Activated CD4-positive, alpha-beta T cell treated with anti-CD3 and anti-CD28 coated beads, Interleukin-10, Interleukin-2, amounts not matched to agents 100 ng/mL and 50 ng/mL, durations not matched to agents 16 hours and 8 hours (primary cell): ENCODE results near the gene ADD2.

ENCODE experiments used
- DNase-seq: peaks from one replicate; pipeline ENCODE4 v3.0.0-alpha.2; 2020

ADD2 gene

DNA sequence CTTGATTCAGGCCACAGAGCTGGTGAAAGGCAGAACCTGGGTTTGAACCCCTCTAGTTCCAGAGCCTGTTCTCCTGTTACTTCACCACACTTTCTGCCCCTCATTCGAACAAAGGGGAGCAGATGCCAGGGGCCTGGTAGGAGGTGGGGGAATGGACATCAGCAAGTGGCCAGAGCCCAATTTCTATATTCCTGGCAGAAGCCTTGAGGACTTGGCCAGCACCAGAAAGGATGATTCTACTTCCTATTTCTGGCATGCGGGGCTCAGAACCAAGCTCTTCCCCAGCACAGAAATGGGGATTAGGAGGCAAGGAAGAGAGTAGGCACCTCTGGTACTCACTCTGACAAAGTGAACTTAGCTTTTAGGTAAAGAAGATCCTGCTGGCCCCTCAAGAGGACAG, 49.3 kb downstream of the ADD2 start:
- DNase-seq, result no peak

GRCh38 chr2:70718241-70718640, 49.8 kb downstream of the ADD2 start:
- no peak for DNase-seq

GRCh38 chr2:70717431-70718038, 50.5 kb downstream of the ADD2 start:
- no peak for DNase-seq

GRCh38 chr2:70716951-70717350, 51.0 kb downstream of the ADD2 start:
- no peak for DNase-seq

GRCh38 chr2:70716131-70716743, 51.8 kb downstream of the ADD2 start:
- DNase-seq, result no peak

GRCh38 chr2:70715071-70715985, 52.7 kb downstream of the ADD2 start:
- DNase-seq, result no peak

DNA sequence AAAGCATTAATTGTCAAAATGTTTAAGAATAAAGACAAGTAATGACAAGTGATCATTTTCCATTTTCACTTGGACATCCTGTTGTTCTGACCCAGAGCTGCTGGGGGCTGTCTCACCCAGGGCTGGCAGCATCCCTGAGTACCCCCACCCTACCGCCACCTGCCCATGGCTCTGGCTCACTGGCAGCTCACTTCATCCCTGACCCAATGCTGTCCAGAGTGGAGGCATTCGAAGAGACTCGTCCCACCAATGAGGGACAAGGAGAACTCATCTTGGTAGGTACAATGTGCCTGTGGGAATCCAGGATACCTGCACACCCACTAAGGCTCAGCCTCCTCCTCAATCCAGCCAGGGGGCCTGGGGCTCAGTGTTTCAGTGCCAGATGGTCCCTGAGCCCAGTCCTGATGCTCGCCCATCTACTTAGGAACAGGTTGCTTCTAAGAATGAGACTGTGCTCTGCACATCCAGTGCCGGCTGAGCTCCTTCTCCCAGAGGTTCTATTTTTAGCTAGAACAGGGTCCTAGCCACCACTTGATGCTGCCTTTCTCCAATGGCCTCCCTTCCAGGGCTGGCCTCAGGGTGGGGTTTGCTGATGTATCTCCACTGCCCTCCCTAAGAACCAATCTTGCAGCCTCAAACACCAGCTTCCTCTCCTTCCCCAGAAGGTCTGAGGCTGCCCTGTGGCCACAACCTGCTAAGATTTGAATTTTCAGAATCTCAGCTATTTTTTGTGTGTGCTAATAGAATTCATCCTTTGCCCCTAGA, 53.7 kb downstream of the ADD2 start:
- DNase-seq, result no peak

GRCh38 chr2:70712916-70713315, 55.1 kb downstream of the ADD2 start:
- DNase-seq, result no peak

DNA sequence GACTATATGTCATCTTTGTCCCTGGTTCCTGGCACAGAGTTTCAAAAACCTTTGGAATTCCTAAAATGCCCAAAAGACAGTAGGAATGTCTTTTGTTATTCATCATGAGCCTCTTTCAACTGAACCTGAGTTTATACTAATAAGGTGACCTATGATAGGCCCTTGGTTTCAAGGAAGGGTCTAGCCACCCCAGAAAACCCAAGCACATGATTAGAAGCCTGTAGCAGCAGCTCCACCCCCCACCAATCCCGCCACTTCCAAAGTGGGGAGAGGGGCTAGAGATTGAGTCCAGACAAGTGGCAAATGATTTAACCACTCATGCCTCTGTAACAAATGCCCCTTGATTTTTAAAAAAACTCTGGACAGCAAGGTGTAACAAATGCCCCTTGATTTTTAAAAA, 56.8 kb downstream of the ADD2 start:
- no peak for DNase-seq

- no peak for DNase-seq
Measured at GRCh38 chr2:70710038-70710690, 57.8 kb downstream of the ADD2 start.

- no peak for DNase-seq
Measured at GRCh38 chr2:70709275-70710037, 58.5 kb downstream of the ADD2 start.

- peak; percentile 38 for DNase-seq
Measured at GRCh38 chr2:70708376-70709199, 59.4 kb downstream of the ADD2 start.

DNA sequence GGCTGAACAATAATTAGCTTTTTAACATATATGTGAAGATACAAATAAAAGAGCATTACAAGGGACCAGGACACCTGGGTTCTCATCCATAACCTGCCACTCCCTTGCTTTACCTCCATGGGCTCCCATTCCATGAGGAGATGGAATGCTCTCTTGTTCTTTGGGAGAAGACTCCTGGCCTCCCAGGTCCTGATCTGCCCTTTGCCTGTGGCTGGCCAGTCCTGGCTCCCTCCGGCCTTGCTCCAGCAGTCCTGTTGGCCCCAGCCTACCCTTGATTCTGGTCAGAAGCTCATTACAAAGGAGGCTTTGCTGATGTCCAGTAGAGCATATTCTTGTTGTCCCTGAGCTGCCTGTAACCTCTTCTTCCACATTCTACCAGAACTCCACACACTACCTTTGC, 60.3 kb downstream of the ADD2 start:
- DNase-seq, result no peak

DNA sequence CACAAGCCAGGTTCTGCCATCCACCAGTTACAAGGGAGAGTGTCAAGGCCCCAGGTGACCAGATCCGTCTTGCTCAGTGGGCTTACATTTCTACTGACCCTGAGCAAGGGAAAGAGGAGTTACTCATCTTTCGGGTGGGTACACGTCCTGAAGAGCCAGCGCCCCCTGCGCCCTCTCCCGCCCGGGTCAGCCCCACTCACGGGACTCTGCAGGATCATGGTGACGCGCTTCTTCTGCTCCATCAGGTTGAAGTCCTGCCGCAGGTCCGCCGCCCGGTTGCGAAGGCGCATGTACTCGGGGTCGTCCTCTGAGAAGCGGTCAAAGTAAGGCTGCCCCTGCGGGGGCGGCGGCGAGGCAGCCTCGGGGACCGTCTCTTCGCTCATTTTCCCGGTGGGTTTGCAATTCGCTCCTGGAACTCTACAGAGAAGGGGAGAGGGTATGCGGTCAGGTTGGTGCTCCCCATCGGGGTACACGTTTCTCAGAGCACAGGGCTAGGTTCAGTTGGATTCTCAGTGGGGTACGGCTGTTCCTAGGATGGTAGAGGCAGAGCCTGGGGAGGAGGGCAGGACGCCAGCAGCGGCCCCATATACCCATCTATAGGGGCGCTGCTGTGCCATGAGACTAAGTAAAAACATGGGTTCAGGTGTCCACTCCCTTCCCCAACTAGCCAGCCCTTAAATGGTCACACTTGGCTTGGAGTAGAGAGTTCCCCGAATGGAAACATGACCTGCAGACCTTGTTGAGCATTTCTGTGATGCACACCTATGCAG, 61.8 kb downstream of the ADD2 start:
- no peak for DNase-seq

DNA sequence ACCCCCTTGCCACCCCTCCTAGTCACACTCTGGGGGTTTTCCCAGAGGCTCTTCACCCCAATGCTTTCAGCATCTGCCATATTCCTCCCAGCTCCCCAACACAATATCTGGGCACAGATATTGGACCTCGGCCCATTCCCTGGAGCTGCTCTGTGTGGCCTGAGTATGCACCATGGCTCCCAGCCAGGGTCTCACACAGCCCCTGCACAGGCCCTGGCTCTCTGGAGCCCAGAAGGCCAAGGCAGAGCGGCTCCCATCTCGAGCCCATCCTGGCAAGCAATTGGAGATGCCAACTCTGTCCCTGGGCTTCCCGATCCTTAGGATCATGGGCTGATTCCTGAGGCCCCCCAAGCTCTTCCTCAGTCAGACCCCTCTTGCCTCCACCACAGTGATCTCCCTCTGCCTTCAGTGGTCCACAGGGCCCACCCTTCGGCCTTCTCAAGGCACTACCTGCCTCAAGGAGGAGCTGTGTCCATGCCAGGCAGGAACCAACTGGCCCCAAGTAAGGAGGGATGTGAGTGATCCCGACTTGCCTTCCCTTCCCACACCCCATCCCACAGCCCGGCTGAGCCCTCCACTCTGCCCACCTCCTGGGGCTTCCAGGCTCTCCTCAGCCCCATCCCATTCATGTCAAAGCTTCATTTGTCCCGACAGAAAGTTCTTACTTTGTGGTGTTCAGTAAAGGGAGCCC, 62.7 kb downstream of the ADD2 start:
- no peak for DNase-seq

- no peak for DNase-seq
Measured at GRCh38 chr2:70703900-70704549, 64.0 kb downstream of the ADD2 start.

DNA sequence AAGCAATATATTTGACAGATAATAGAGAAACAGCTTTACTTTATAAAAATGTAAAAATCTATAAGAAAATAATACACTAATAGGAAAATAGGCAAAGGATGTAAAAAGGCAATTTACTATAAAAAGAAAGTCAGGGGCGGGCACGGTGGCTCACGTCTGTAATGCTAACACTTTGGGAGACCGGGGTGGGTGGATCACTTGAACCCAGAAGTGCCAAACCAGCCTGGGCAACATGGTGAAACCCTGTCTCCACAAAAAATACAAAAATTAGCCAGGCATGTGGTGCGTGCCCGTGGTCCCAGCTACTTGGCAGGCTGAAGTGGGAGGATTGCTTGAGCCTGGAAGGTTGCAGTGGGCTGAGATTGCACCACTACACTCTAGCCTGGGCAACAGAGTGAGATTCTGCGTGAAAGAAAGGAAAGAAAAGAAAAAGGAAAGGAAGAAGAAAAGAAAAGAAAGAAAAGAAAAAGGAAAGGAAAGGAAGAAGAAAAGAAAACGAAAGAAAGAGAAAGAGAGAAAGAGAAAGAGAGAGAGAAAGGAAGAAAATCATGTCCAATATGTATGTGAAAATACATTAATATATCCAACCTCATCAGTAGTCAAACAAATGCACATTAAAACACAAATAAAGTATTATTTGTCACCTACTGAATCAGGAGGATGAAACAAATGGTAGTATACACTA, 65.1 kb downstream of the ADD2 start:
- no peak for DNase-seq

DNA sequence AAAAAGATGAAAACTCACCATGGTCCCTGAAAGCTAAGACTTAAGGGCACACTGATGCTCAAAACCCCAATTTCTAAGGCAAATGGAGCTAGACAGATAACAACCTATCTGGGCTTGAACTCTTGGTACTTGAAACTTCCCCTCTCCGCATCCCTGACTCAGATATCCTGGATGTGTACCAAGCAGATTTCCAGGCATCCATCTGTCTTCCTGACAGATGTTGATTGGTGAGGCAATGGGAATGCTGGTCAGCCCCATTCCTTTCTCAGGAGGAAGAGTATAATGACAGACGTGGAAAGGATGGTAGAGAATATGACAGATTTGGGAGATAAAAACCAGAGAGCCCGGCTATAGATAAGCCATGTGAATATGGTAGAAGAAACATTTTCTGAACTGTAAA, 69.2 kb downstream of the ADD2 start:
- DNase-seq, result no peak
